Measurements from ENCODE around the gene LBHD2.
A peak's percentile ranks its signal among the peaks of the same experiment; 100 is the strongest.

The LBHD2 gene

GRCh38 chr14:103133210-103134140 is 49.5 kb downstream of the LBHD2 start:
- DNase-seq, result no peak

- DNase-seq, result no peak
Measured at GRCh38 chr14:103134405-103134804, 50.4 kb downstream of the LBHD2 start.

GRCh38 chr14:103134919-103135318 is 50.9 kb downstream of the LBHD2 start:
- no peak for DNase-seq

- no peak for DNase-seq
Measured at GRCh38 chr14:103135333-103136260, 51.6 kb downstream of the LBHD2 start.

GRCh38 chr14:103136388-103137271 is 52.6 kb downstream of the LBHD2 start:
- DNase-seq, result no peak

GRCh38 chr14:103137689-103138300 is 53.8 kb downstream of the LBHD2 start:
- no peak for DNase-seq

- peak; percentile 61 for DNase-seq
Measured at GRCh38 chr14:103138301-103139131, 54.5 kb downstream of the LBHD2 start.

GRCh38 chr14:103139132-103140025 is 55.4 kb downstream of the LBHD2 start:
- DNase-seq, result no peak

Data from eye (tissue), 1 donor.